ENCODE measurements around the gene MVD.

Gene MVD

DNA sequence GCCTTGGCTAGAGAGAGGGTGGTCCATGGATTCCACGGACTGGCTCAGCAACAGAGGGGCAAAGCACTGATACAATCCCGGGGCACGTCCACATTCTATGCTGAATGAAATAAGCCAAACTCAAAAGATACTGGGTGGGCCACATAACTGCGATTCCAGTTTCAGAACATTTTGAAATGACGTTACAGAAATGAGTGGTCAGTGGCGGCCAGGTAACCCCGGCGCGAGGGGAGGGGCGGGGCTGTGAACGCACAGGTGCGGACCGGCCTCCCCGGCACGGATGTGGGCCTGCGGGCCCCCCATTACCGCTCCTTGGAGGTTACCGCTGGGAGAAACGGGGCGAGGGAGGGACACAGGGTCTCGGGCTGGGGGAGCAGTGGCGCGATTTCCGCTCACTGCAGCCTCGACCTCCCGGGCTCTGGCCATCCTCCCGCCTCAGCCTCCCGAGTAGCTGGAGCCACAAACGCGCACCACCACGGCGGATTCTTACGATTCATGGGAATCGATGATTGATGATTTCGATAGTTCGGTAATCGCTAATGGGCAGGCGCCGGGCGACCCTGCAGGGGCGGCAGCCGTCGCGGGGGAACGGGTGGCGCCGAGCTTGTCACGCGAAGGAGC lies 559 bp downstream of the MVD start:
- TF ChIP-seq, protein P1, sequence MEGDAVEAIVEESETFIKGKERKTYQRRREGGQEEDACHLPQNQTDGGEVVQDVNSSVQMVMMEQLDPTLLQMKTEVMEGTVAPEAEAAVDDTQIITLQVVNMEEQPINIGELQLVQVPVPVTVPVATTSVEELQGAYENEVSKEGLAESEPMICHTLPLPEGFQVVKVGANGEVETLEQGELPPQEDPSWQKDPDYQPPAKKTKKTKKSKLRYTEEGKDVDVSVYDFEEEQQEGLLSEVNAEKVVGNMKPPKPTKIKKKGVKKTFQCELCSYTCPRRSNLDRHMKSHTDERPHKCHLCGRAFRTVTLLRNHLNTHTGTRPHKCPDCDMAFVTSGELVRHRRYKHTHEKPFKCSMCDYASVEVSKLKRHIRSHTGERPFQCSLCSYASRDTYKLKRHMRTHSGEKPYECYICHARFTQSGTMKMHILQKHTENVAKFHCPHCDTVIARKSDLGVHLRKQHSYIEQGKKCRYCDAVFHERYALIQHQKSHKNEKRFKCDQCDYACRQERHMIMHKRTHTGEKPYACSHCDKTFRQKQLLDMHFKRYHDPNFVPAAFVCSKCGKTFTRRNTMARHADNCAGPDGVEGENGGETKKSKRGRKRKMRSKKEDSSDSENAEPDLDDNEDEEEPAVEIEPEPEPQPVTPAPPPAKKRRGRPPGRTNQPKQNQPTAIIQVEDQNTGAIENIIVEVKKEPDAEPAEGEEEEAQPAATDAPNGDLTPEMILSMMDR (IDR thresholded peaks at IDR 0.05) = no peak
- no peak for DNase-seq (ENCODE audit: low spot score)
- peak overlapping the region; percentile 96 for H3K4me3 ChIP-seq
- H3K27ac ChIP-seq = peak overlapping the region; percentile 73 to 89

DNA sequence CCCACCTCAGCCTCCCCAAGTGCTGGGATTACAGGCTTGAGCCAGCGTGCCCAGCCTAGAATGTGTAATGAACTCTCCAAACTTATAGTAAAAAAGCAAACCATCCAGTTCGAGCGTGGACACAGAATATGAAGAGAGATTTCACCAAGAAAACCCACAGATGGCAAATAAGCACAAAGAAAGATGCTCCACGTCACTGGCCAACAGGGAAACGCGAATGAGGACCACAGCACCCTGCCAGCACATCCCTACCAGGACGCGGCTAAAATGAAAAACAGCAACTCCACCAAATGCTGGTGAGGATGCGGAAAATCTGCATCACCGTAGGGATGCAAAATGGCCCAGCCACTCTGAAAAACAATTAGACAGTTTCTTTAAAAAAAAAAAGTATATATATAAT lies 1.4 kb downstream of the MVD start:
- no peak overlapping the region for H3K27ac ChIP-seq
- no peak overlapping the region for H3K4me3 ChIP-seq
- TF ChIP-seq, protein P1 (IDR thresholded peaks at IDR 0.05) = no peak
- no peak for DNase-seq (ENCODE audit: low spot score)

DNA sequence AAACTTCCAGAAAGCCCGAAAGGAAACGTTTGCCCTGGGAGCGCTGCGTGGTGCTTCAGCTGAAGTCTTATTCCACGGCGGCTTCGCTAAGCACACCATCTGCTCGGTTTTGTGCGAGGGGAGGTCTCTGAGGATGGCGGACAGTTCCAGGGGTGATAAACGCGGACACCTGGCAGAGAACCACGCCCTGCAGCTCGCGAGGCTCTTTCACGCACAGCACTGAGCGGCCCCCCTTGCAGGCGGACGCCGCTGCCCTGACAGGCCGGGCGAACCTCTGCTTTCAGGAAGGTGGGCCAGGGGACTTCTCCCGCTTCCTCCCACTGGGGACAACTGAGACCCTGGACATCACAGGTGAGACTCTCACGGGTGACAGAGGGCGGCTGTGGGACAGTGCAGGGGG lies 3.7 kb downstream of the MVD start:
- no peak overlapping the region for H3K27ac ChIP-seq
- no peak overlapping the region for H3K4me3 ChIP-seq
- TF ChIP-seq, protein P1 (IDR thresholded peaks at IDR 0.05) = no peak
- no peak for DNase-seq (ENCODE audit: low spot score)

DNA sequence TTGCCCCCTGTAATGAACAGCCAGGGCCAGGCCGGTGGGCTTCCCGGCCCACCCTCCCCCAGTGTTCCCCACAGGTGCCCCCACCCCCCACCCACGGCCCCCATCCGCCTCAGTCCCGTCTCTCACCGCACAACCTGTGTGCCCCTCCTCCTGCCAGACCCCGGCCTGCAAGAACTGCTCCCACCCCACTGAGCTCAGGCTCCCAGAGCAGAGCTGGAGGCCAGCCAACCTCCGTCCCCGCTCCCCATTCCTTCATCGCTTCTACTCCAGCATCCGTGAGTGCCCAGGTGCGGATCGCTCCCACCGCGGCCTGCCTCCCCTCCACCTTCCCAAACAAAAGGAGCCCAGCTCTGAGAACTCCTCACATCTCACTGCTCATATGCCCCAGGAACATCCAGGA lies 4.2 kb downstream of the MVD start:
- no peak for DNase-seq (ENCODE audit: low spot score)
- TF ChIP-seq, protein P1 (IDR thresholded peaks at IDR 0.05) = no peak
- no peak overlapping the region for H3K27ac ChIP-seq
- H3K4me3 ChIP-seq = no peak overlapping the region

DNA sequence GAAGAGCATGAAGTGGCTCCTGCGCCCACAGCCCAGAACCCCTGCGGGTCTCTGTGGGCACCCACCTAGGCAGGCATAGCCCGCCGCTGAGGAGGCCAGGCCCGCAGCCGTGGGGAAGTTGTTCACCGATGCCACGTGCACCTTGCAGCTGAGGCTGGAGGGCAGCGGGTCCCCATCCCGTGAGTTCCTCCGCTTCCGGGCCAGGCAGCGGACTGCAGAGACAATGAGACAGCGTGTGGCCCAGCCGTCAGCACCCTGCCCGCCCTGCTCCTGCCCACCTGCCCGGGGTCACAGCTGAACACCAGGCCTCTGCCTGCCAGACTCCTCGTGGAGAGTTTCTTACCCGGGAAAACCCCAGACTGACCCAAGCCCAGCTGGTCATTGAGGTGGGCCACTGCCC lies 5.5 kb downstream of the MVD start:
- no peak overlapping the region for H3K27ac ChIP-seq
- DNase-seq (ENCODE audit: low spot score) = no peak

DNA sequence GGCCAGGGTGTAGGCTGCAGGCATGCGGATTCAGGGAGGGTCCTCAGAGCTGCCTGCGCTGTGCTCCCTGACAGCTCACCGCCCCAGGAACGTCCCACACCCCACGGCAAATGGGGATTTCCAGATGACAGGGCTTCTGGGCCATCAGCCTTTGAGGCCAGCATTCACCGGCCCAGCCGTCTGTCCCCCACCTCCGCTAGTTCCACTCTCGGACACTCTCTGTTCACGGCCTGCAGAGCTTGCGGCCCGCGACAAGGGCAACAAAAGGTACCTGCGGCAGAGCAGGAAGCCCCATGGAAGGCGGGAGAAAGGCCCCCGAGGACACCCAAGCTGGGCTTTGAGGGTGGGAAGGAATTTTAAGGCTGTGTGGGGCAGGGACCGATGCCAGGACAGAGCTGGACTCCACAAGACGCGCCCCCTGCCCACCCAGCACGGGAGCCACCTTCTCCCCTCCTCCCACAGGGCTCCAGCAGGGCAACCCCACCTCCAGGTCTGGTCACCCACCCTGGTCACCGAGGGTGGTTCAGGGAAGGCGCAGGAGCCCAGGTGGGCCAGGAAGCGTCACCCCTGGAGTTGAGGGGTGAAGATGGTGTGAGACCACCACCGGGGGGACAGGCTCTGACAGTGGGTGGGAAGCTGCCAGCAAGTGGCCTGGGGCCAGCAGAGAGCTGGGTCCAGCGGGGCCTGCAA lies 6.5 kb downstream of the MVD start:
- Histone ChIP-seq H3K4me3 (no peak overlapping the region), H3K27ac (no peak overlapping the region)
- TF ChIP-seq, protein P1 (IDR thresholded peaks at IDR 0.05) = no peak
- no peak for DNase-seq (ENCODE audit: low spot score)

More for the DNA sequence above, 5.5 kb downstream of the MVD start:
- TF ChIP-seq, protein P1 (IDR thresholded peaks at IDR 0.05) = no peak
- H3K4me3 ChIP-seq = no peak overlapping the region

DNA sequence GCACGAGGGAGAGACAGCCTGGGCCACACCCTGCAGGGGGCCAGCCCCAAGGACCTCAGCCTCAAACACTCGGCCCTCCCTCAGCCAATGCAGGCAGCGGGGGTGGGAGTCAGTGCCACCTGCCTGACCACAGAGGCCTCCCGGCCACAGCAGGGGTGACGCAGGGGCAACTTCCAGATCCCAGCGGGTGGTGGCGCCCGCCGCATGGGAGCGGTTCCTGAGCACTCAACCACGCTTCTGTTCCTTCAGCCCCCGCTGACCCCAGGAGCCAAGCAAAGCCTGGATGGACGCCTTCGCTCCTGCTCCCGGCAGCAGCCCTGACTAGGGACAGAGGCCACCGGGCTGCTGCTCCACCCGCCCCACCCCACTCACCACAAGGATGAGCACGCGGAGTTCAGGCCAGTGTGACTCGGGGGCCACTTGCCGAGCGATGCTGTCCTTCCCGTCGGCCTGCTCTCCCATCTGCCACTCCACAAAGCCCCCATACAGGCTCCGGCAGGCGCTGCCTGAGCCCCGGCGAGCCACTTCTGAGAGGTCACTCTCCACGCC lies 7.1 kb downstream of the MVD start:
- no peak for DNase-seq (ENCODE audit: low spot score)
- TF ChIP-seq, protein P1 (IDR thresholded peaks at IDR 0.05) = no peak
- Histone ChIP-seq H3K27ac (no peak overlapping the region), H3K4me3 (no peak overlapping the region)
